Karpas-422 (cell line): ENCODE results near the gene CAMK2G. TPM values are rescaled to one million over a fixed set of nuclear protein-coding genes. Genes with fewer than 3 reads are reported as not detected.
A peak's percentile ranks its signal among the peaks of the same experiment; 100 is the strongest.
"Not testable (repeated sequence)": the region's sequence is repeated elsewhere in the genome, so short reads cannot be mapped to it uniquely, and the experiment has no call there.

ENCODE experiments used
- DNase-seq: peaks from one replicate; pipeline ENCODE4 v3.0.0-alpha.2; 2015
- H2AFZ ChIP-seq: fragments of 200-600 bp; sonication (generic); 2 replicates; pipeline ENCODE4 v1.6.1; 2014; ENCODE audit warnings: antibody characterized with exemption, low read length, mixed read lengths
- H3K27ac ChIP-seq: fragments of 200-600 bp; sonication (generic); 2 replicates; pipeline ENCODE4 v1.5.1; 2014; ENCODE audit warnings: mild to moderate bottlenecking, low read length, moderate library complexity
- H3K27me3 ChIP-seq: fragments of 200-600 bp; sonication (generic); 2 replicates; pipeline ENCODE4 v1.6.1; 2014; ENCODE audit warnings: low read length, mixed read lengths
- H3K36me3 ChIP-seq: fragments of 200-600 bp; sonication (generic); 2 replicates; pipeline ENCODE4 v1.6.1; 2014; ENCODE audit warnings: low read length, mixed read lengths; ENCODE audit not compliant: insufficient read depth
- H3K4me1 ChIP-seq: fragments of 200-600 bp; sonication (generic); 2 replicates; pipeline ENCODE4 v1.6.1; 2014; ENCODE audit warnings: mild to moderate bottlenecking, low read length, mixed read lengths
- H3K4me2 ChIP-seq: fragments of 200-600 bp; sonication (generic); 2 replicates; pipeline ENCODE4 v1.6.1; 2014; ENCODE audit warnings: low read length, low read depth, mild to moderate bottlenecking; ENCODE audit not compliant: poor library complexity, severe bottlenecking
- H3K4me3 ChIP-seq: fragments of 200-600 bp; sonication (generic); 2 replicates; pipeline ENCODE4 v1.5.1; 2014; ENCODE audit warnings: mild to moderate bottlenecking, antibody characterized with exemption, low read length, mixed read lengths
- H3K79me2 ChIP-seq: fragments of 200-600 bp; sonication (generic); 2 replicates; pipeline ENCODE4 v1.6.1; 2014; ENCODE audit warnings: mild to moderate bottlenecking, low read length, mixed read lengths
- H3K9ac ChIP-seq: fragments of 200-600 bp; sonication (generic); 2 replicates; pipeline ENCODE4 v1.6.0; 2014; ENCODE audit warnings: low read length
- H3K9me2 ChIP-seq: fragments of 200-600 bp; sonication (generic), shearing (Covaris generic); replicated peaks from 2 replicates; pipeline ENCODE4 v1.6.0; 2014; ENCODE audit warnings: mild to moderate bottlenecking, low read length, moderate library complexity; ENCODE audit not compliant: insufficient read depth
- H3K9me3 ChIP-seq: fragments of 300-700, 200-600 bp; sonication (generic); 2 replicates; pipeline ENCODE4 v1.6.1; 2014; ENCODE audit warnings: low read length, mixed read lengths
- H4K20me1 ChIP-seq: fragments of 200-600 bp; sonication (generic); 2 replicates; pipeline ENCODE4 v1.6.1; 2014; ENCODE audit warnings: mild to moderate bottlenecking, antibody characterized with exemption, low read length, low read depth; ENCODE audit not compliant: insufficient read depth
- total RNA-seq: library from RNA; depleted of rRNA; stranded (reverse); fragments of >200 nt; shearing (Covaris generic); gene quantifications from 2 replicates; pipeline ENCODE4 v1.2.3, GENCODE V29; 2014; ENCODE audit warnings: low replicate concordance

CAMK2G gene
- total RNA-seq, 1 experiment from 2014 or later = 28.2 TPM

DNA sequence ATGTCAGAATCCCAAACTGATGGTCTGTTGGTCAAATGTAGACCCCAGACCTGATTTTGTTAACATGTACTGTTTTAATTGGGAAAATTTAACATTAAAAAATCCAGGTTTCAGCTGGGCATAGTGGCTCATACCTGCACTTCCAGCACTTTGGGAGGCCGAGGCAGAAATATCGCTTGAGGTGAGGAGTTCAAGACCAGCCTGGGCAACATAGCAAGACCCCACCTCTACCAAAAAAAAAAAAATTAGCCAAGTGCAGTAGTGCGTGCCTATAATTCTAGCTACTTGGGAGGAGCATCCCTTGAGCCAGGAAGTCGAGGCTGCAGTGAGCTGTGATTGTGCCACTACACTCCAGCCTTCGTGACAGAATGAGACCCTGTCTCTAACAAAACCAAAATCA lies 15.9 kb upstream of the CAMK2G start:
- Histone ChIP-seq H4K20me1 (no peaks in the 10 kb centered on the region), H3K9me3 (no peaks in the 10 kb centered on the region), H3K27ac (no peak overlapping the region), H3K27me3 (no peaks in the 10 kb centered on the region), H3K4me1 (peaks cover 8% of the 10 kb centered on the region), H2AFZ (no peak overlapping the region), H3K36me3 (no peaks in the 10 kb centered on the region), H3K79me2 (no peaks in the 10 kb centered on the region), H3K9ac (no peak overlapping the region), H3K4me3 (no peak overlapping the region), H3K9me2 (no peaks in the 10 kb centered on the region), H3K4me2 (no peak overlapping the region)
- DNase-seq = no peak

DNA sequence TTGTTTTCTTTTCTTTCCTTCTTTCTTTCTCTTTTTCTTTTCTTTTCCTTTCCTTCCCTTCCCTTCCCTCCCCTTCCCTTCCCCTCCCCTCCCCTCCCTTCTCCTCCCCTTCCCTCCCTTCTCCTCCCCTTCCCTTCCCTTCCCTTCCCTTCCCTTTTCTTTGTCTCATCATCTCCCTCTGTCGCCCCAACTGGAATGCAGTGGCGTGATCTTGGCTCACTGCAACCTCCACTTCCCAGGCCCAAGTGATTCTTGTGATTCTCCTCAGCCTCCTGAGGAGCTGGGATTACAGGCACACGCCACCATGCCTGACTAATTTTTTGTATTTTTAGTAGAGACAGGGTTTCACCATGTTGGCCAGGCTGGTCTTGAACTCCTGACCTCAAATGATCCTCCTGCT lies 15.1 kb upstream of the CAMK2G start:
- H4K20me1 ChIP-seq, H3K9me2 ChIP-seq, H3K9me3 ChIP-seq, H3K4me3 ChIP-seq, H3K36me3 ChIP-seq, H3K27ac ChIP-seq, H3K4me2 ChIP-seq, H3K27me3 ChIP-seq, H3K79me2 ChIP-seq, DNase-seq, H2AFZ ChIP-seq, H3K4me1 ChIP-seq, H3K9ac ChIP-seq: not testable (repeated sequence)

DNA sequence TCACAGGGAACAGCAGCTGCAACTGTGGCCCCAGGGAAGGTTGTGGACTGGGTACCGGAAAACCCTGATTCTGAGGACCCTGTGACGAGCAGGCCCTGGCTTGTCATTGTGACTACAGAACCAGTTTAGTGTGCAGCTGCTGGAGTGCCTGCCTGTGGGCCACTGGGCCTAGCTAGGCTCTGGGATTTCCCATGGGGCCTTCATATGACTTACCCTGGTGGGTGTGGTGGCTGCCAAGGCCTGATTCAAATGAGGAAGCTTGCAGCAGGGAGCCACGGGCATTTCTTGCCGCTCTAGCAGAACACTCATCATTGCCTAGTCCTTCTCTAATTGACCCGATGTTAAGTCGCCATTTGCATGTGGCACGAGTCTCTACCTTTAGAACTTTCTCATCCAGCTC lies 14.7 kb upstream of the CAMK2G start:
- Histone ChIP-seq H3K9me2 (no peaks in the 10 kb centered on the region), H3K36me3 (no peaks in the 10 kb centered on the region), H3K4me3 (no peak overlapping the region), H3K4me1 (peaks cover 8% of the 10 kb centered on the region), H3K9me3 (no peaks in the 10 kb centered on the region), H4K20me1 (no peaks in the 10 kb centered on the region), H3K27me3 (no peaks in the 10 kb centered on the region), H3K4me2 (no peak overlapping the region), H2AFZ (no peak overlapping the region), H3K79me2 (no peaks in the 10 kb centered on the region), H3K9ac (no peak overlapping the region), H3K27ac (no peak overlapping the region)
- peak; percentile 70 for DNase-seq

DNA sequence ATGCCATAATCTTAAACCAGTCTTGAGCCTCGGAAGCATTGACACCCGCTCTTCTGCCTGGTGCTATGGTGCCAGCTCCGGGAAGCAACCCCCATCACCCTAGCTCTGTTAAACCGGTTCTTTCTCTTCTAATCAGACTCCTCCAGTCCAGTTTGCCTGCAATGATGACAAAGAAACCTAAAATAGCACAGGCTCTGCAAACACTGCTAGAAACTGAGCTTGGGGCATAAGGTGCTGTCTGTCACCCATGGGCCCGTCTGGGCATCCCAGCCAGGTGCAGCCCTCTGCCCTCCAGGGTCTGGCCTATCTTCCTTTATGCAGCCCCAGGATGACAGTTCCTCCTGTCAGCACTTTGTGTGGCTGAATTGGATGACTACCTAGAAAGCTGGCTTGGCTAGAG lies 14.2 kb upstream of the CAMK2G start:
- Histone ChIP-seq H3K9me2 (no peaks in the 10 kb centered on the region), H3K4me3 (no peak overlapping the region), H3K79me2 (no peaks in the 10 kb centered on the region), H3K9me3 (no peaks in the 10 kb centered on the region), H3K4me2 (no peak overlapping the region), H2AFZ (no peak overlapping the region), H3K9ac (no peak overlapping the region), H4K20me1 (no peaks in the 10 kb centered on the region), H3K4me1 (peaks cover 8% of the 10 kb centered on the region), H3K27ac (no peak overlapping the region), H3K36me3 (no peaks in the 10 kb centered on the region), H3K27me3 (no peaks in the 10 kb centered on the region)
- no peak for DNase-seq

DNA sequence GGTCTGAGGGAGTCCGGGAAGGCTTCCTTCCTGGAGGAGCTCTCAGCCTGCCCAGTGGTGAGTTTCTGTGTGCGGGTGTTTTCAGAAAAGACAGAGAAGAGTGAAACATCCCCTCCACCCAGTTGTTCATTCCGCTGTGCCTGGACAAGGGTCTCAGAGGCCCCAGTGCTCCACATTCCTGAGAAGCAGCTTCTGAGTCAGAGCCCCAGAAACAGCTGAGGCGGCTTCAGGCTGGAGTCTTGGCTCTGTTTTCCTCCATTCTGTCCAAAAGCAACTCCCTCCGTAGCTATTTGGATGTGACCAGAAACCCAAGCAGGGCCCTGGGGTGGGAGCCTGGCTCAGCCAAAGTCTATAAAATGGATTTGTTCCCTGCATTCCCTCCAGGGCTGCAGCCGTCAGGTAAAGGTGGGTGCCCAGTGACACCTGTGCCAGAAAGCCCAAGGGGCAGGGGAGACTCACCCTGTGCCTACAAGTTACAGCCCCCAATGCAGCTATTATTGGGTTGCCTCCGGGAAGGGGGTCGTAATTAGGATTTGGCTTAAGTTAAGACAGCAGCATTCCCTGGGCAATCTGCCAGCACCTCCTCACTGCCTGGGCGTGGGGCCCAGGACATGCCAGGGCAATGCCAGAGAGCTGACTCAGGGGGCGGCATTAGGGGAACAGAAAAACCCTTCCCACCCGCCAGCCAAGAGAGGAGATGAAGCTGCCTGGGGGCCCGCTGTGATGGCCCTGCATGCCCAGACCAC lies 13.1 kb upstream of the CAMK2G start:
- Histone ChIP-seq H4K20me1 (no peaks in the 10 kb centered on the region), H3K27ac (no peak overlapping the region), H3K4me2 (no peak overlapping the region), H3K9ac (no peak overlapping the region), H3K4me1 (peaks cover 8% of the 10 kb centered on the region), H2AFZ (no peak overlapping the region), H3K9me3 (no peaks in the 10 kb centered on the region), H3K27me3 (no peaks in the 10 kb centered on the region), H3K79me2 (no peaks in the 10 kb centered on the region), H3K36me3 (no peaks in the 10 kb centered on the region), H3K4me3 (no peak overlapping the region), H3K9me2 (no peaks in the 10 kb centered on the region)
- DNase-seq = no peak

DNA sequence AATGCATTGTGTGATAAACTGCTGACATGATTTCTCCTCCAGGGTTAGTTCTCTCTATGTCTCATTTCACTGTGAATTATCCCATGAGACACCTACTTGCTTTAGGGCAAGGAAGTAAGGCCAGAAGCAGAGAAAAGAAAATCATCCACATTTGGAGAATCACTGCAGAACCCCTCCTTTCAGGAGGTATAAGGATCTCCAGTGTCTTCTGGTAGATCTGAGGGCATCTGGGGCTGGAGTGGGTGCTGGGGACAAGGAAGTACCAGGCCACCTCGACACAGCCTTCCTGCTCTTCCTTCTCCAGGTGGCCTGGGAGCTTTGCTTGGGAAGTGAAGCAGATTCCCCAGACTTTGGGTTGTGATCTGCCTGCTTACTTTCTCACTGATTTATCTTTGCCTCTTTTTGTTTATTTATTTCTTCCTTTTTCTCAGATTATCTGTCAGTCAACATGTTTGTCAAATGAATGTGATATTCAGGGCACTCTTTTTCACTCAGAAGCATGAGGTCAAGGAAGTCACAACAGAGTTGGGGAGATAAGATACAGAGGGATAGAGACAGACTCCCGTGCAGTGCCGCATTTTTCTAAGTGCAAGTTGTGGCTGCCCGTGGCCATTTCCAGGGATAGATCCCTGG lies 12.4 kb upstream of the CAMK2G start:
- H3K4me2 ChIP-seq = no peak overlapping the region
- no peaks in the 10 kb centered on the region for H3K9me2 ChIP-seq
- H3K9me3 ChIP-seq = no peaks in the 10 kb centered on the region
- peaks cover 8% of the 10 kb centered on the region for H3K4me1 ChIP-seq
- H3K27me3 ChIP-seq = no peaks in the 10 kb centered on the region
- no peaks in the 10 kb centered on the region for H3K36me3 ChIP-seq
- H3K4me3 ChIP-seq = no peak overlapping the region
- H3K27ac ChIP-seq = no peak overlapping the region
- H4K20me1 ChIP-seq = no peaks in the 10 kb centered on the region
- H3K79me2 ChIP-seq = no peaks in the 10 kb centered on the region
- no peak for DNase-seq
- no peak overlapping the region for H3K9ac ChIP-seq
- H2AFZ ChIP-seq = no peak overlapping the region

DNA sequence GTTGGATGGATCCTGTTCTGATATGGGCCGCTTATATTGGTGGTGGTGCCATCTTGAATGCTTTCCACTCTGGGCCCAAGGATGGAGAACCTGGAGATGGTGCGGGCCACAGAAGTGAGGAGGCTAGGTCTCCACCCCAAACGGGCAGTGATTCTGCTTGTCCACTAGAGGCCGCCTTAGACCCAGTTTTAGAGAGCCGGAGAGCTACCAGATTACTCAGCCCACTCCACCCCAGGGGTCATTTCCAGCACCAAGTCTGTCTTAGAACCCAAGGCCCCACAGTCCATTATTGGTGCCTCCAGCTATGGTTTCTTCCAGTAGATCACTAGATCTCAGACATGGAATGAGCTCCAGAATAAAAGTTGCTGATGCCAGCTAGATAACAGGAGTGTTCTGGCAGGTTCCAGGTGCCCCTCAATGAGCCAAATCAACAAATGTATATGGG lies 11.8 kb upstream of the CAMK2G start:
- H3K27me3 ChIP-seq = 0 out of 2 replicates have a peak, but pooled peaks cover 2% of the 10 kb centered on the region
- H3K36me3 ChIP-seq = no peaks in the 10 kb centered on the region
- H3K27ac ChIP-seq = no peak overlapping the region
- no peaks in the 10 kb centered on the region for H3K79me2 ChIP-seq
- H3K4me1 ChIP-seq = peaks cover 12% of the 10 kb centered on the region
- H3K9me2 ChIP-seq = no peaks in the 10 kb centered on the region
- peak; percentile 87 for DNase-seq
- H3K9me3 ChIP-seq = no peaks in the 10 kb centered on the region
- no peak overlapping the region for H3K4me2 ChIP-seq
- no peaks in the 10 kb centered on the region for H4K20me1 ChIP-seq
- H2AFZ ChIP-seq = no peak overlapping the region
- H3K9ac ChIP-seq = no peak overlapping the region
- no peak overlapping the region for H3K4me3 ChIP-seq

DNA sequence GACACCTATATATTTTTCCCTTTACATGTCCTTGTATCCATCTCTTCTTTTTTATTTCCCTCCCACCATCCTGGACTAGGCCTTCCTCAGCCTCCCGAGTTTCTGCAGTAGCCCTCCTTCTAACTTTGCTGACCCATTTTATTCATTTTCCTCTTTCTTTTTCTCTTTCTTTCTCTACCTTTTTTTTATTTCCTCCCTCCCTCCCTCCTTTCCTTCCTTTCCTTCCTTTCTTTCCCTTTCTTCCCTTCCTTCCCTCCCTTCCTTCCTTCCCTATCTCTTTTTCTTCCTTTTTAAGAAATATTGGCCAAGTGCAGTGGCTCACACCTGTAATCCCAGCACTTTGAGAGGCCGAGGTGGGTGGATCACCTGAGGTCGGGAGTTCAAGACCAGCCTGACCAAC lies 9.7 kb upstream of the CAMK2G start:
- Histone ChIP-seq H3K4me3 (no peak overlapping the region), H3K27ac (no peak overlapping the region), H3K9me2 (no peaks in the 10 kb centered on the region), H3K36me3 (no peaks in the 10 kb centered on the region), H3K4me2 (no peak overlapping the region), H3K9ac (no peak overlapping the region), H3K27me3 (0 out of 2 replicates have a peak, but pooled peaks cover 2% of the 10 kb centered on the region), H4K20me1 (no peaks in the 10 kb centered on the region), H2AFZ (no peak overlapping the region), H3K9me3 (no peaks in the 10 kb centered on the region), H3K79me2 (no peaks in the 10 kb centered on the region), H3K4me1 (peaks cover 16% of the 10 kb centered on the region)
- no peak for DNase-seq
